Measurements from ENCODE around the gene IGSF3.

Gene IGSF3

DNA sequence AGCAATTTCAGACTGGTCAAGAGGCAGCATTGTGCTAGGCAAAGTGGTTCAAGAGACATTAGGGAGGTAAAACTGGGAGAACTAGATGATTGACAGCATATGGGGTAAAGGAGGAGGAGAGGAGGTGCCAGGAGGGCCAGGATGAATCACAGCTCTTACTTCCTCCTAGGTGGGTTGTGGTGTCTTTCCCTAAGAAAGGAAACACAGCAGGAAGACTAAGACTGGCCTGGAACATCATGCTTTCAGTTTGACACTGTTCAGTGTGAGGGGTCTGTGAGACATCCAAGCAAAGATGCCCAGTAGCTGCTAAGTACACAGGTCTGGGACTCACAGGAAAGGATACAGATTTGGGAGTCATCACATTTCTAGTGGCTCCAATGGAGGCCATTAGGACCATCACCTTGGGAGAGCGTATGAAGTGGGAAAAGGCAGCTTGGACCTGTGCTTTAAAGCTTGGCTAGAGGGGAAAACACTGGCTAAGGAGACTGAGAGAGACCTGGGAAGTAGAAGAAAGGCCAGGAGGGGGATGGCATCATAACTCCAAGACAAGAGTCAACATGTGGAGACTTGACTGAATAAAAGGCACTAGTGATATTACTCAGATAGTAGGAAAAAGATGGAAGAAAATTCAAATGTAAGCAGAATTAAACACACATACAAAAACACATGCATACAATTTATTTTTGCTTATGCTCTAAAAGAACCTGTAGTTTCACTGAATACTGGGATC lies 114.0 kb downstream of the IGSF3 start:
- DNase-seq = no peak

DNA sequence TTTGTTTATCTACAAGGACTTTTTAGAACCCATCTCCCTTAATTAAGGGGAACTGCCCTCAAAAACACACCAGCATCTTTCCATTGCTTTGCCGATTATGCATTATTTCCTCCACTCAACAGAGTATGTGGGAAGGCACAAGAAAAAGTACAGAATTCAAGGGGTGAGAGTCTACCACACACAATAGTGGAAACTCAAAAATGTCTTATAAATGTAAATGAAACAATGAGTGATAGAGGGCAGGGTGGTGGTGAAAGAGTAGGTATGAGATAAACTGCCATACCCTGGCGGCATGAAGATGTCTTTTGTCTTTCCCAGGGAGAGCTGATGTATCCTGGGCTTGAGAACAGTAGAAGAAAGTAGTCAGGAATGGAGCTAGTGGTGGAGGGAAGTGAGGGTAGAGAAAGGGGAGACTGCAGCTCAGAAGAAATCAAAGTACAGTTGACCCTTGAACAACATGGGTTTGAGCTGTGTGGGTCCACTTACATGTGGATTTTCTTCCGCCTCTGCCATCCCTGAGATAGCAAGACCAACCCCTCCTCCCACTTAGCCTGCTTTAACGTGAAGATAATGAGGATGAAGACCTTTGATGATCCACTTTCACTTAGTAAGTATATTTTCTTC lies 121.1 kb downstream of the IGSF3 start:
- no peak for DNase-seq

DNA sequence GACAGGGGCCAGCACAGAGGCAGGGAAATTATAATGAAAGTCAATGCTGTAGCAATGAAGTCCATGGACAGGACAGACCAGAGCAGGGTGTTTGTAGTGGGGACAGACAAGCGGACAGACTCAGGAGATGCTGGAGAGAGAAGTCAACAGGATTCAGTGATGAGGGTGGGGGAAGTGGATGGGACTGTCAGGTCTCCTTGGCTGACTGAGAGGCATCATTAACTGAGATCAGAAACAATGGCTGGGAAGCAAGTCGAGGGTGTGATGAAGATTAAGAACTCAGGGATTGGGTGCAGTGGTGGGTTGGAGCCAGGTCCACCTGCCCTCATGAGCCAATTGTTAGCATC lies 122.2 kb downstream of the IGSF3 start:
- no peak for DNase-seq

DNA sequence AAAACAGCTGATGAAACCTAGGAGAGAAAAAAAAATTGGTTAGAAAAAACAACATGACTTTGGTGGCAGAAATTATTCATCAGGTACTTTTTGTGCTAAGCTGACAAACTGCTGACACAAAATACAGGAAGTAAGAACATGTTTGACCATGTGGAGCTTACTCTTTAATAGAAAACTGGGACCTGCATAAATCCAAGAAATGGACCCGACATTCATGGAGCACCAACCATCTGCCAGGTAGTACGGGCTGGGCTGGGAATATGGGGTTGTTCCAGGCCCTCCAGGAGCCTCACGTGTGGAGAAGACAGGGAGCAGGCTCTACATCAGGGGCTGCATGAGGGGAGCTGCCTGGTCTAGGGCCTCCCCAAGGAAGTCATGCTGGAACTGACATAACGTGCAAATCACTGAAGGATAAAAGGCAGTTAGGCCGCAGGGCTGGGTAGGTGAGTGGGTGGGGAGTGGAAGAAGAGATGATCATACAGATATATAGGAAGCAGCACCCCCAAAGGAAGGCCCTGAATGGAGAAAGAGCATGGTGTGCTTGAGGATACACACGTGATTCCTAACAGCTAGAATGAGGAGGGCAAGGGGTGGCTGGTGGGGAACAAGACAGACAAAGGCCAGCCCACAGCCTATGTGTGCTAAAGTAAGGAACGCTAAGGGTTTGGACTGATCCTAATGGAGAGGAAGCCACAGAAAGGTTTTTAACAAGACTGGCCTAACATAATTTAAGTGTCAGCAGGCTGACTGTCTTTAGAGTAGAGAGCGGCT lies 122.8 kb downstream of the IGSF3 start:
- no peak for DNase-seq

DNA sequence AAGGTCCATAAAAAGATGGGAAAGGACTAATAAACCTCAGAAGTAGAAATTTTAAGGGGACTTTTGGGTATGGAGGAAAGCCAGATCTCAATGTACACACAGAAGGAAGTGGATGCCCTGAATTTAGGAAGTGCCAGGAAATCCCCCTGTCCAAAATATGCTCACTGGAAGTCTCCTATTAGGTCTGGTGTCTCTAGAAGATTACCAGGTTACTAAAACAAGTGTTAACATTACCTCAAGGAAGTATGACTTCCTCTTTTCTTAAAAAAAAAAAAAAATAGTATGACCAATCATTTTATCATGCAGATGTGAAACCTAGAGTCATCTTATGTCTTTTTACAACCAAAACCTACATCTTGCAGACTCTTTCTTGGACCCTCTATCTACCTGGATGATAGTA lies 127.4 kb downstream of the IGSF3 start:
- DNase-seq = no peak

DNA sequence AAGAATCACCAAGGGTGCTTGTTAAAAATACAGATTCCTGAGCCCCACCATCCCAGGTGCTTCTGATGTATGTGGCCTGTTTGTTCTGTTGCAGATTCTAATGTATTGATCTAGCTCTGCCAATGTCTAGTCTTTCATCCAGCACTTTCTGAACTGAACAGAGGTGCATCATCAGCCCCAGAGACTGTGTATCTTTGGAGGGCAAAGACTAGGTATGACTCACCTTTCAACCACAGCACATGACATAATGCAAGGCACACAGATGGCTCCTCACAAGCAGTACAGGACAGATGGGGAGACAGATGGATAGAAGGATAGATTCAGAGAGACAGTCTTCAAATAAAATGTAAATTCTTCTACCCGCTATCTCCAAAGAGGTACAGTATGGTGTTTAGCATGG lies 129.0 kb downstream of the IGSF3 start:
- DNase-seq = no peak

DNA sequence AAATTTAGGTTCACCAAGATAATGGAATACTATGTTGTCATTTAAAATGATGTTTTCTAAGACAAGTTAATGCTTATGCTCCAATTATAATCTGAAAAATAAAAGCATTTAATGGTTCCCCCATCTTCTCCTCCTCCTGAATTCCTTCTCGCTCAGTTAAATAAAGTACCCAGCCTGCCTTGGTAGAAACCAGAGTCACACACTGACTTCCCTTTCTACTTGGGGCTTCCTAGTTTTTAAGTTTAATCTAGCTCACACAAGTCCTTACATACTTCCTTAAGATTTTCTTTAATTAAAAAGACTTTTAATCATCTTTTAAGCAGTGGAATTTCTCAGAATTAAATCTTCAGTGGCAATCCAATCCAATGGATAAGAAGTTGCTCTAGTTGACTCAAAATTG lies 129.6 kb downstream of the IGSF3 start:
- no peak for DNase-seq

DNA sequence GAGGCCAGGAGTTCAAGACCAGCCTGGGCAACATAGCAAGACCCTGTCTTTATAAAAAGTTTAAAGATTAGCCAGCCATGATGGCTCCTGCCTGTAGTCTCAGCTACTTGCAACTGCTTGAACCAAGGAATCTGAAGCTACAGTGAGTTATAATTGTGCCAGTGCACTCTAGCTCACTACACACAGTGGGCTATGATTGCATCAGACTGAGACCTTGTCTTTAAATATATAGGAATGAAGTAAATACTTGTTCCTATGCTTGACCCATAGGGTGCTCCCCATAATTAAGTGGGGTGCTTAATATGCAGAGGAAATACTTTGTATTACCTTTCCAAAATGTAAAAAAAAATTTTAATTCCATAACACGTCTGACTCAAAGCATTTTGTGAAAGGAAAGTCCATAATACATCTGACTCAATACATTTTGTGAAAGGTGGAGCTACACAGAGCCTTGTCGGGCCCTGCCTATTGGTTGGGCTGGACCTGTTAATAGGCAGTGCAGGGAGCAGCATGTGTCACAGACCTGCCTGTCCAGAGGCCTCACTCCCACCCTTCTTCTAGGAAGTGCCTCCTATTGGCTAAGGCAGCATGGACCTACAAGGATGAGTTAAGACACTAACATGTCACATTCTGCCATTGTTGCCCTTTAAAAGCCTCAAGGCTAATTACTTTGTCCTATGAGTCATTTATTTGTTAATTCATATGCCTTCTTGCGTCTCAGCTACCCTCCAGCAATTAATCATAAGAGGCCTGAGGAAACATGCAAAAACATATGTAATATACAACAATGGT lies 130.3 kb downstream of the IGSF3 start:
- no peak for DNase-seq

DNA sequence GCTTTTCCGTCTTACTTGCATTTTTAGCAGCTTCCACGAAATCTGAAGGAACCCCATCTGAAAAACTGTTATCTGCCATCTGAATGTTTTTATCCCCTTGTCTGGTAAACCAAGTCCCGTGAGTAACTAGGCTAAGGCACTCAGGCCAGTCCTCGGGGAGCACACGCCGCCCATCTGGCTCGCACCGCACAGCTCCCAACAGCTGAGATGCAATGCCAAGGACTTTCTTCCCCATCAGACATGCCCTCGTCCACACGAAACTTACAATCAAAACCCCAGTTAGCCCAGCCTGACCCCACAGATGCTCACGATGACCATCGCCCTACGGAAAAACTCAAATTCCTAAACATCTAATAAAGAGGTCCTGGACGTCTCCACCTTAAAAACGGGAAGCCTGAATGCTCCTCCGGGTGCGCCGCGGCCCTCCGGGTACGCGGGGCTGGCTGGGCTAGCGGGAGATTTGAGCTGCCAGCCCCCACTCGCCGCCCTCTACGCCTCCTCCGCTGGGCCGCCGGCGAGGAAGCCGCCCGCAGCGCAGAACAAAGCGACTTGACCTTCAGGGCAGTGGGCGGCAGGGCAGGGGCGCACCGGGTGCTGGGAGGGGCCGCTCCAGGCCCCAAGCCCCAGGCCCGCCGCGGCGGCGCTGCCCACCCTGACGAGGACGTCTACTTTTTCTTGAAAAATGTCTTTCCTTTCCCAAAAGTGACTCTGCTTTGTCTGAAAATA lies 133.4 kb downstream of the IGSF3 start:
- no peak for DNase-seq

DNA sequence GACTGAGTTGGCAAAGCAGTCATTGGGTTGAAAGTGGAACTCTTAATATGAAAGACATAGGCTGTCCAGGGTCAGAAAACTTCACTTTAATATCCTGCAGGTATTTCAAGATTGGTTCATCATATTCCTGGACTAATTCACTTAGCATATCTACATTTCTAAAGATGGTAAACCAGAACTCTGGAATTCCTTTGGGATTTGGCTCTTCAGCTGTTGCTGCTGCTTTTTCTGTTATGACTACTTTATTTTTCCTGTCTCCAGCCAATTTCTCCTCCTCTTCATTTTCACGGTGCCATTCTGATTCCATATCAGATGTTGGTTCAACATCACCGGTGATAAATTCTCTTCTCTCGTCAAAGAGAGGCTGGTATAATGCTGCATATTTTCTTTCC lies 134.1 kb downstream of the IGSF3 start:
- DNase-seq = no peak

DNA sequence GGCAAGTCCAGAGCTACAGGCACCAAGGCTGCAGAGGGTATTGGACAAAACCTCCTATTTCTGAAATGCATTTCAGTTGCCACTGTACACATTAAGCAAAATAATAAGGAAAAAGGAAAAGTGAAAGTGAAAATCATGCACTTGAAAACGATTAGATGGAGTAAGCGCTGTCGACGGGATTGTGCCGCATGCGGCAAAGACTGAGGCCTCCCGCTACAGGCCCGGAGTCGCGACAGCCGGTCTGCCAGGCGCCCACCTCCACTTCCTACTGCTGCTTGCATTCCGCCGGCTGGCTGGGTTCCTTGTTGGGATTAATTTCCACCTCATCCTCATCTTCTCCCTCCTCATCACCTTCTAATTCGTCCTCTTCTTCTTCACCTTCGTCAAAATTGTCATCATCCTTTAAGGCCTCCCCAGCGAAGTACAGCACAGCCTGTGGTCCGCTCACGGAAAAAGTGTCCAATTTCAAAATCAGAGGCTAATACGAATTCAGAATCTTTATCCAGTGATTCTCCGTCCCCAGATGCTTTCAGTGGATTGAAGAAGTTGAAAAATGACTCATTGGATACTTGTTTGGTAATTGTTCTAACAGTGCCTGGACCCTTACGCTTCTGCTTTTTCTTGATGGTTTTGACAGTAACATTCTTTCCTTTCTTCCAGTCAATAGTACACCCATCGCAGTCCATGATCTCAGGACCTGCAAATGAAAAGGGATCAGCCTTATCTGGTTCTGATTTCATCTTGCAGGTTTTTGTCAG lies 134.7 kb downstream of the IGSF3 start:
- DNase-seq = no peak

DNA sequence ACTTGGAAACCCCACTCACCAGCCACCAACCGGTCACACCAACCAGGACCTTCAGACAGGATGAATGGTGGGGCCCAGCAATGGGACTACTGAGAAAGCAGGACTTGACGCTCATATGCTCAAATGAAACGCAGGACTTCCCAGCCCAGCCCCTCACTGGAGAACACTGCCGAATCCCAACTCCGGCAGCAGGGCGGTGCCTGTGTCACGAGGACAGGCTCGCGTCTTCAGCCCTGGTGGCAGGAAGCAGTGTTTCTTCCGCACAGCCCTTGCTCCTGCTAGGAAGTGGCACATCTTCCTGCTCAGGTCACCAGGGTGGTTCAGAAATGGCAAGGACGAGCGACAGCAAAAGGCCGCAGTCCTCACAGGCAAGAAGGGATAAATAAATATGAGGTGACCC lies 135.6 kb downstream of the IGSF3 start:
- no peak for DNase-seq

DNA sequence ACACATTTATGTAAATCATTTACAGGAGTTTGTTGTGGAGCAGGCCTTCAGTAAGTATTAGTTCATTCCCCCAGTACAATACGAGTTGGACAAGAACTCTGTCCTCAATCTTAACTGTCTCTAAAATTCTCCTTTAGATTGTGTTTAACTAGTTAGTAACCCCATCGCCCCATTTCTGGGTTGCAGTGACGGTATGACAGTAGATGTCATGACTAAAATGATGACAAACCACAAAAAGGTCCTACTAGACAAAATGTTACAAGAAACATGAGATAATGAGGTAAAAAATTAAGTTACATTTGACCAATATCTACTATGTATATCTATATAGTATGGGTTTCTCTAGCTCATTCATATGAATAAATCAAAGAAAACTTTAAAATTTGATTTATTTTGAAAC lies 137.9 kb downstream of the IGSF3 start:
- no peak for DNase-seq

DNA sequence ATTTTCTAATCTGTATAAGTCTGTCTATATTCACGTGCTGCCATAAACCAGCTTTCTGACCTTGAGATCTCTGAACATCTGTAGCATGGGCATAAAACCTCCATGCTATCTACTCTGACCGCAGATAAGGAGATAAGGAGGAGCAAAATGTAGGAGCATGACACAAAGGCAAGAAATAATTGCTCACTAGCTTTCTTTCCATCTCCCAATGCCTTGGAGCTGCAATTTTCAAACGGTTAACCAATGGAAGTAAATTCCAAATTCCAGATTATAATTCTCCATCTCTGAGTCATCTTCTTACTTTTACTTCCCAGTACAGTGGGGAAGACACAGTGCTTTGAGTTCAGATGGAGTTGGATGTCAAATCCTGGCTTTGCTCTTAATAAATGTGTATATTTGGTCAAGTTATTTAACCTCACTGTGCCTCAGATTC lies 138.3 kb downstream of the IGSF3 start:
- no peak for DNase-seq

DNA sequence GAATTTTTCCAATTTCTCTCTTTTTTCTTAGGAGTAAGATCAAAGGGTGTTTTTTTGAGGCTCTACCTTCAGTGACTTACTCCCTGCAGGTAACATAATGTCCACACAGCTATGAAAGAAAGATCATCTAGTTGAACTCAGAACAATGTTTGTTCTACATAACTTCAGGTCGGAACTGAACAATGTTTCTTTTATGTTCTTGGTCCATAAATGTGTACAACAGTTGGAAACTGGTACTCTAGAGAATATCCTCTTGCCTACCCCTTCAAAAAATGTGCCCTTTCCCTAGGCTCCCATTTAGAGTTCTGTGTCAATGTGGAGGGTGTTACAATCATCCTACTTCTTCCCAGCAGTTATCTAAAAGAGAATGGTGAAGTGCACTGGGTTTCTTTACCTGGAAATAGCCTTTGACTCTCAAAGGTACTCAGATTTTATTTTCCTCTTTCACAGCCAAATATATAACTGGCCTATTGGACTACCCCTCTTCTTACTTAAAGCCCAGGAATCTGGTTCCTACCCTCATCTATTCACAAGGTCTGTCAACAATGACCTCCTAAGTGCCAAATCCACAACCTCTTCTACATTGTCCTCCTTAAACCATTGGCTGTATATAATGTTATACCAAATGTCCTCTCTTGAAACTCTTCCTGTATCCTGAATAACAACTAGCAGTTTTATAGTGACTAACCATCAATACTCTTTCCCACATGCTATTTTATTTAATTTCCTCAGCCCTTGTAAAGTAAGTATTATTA lies 139.0 kb downstream of the IGSF3 start:
- no peak for DNase-seq

DNA sequence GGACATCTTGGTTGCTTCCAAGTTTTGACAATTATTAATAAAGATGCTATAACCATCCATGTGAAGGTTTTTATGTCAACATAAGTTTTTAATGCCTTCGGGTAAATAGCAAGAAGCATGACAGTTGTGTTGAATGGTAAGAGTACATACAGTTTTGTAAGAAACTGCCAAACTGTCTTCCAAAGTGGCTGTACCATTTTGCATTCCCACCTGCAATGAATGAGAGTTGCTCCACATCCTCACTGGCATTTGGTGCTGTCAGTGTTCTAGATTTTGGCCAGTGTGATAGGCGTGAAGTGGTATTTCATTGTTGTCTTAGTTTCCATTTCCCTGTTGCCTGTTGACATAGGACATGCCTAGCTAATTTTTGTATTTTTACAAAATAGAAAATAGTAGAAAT lies 142.1 kb downstream of the IGSF3 start:
- DNase-seq = no peak
